Prostate gland (tissue), 2 donors: ENCODE measurements around the gene TMEM213.

ENCODE experiments used
- CTCF ChIP-seq, 4 experiments: fragments of 200-600 bp in 2 of 4; fragments of 450-650 bp in 2 of 4; sonication (generic) in 2 of 4; IDR thresholded peaks; 1 replicate in 3 of 4; 2 replicates in 1 of 4; pipeline ENCODE4 v1.5.1; 2016 to 2019; ENCODE audit warnings: antibody characterized with exemption in 4 of 4, mild to moderate bottlenecking in 2 of 4, moderate library complexity in 2 of 4
- POLR2AphosphoS5 ChIP-seq: sonication (generic); formaldehyde crosslinking; IDR thresholded peaks from one replicate; pipeline ENCODE4 v1.6.1; 2017; ENCODE audit warnings: antibody characterized with exemption

- TF ChIP-seq CTCF (IDR thresholded peaks at IDR 0.05) (no peak), POLR2AphosphoS5 (no peak)
Measured at GRCh38 chr7:138799336-138800000, 1.7 kb downstream of the TMEM213 start.
